ENCODE measurements around the gene CRACR2B.
A peak's percentile ranks its signal among the peaks of the same experiment; 100 is the strongest.

CRACR2B gene

DNA sequence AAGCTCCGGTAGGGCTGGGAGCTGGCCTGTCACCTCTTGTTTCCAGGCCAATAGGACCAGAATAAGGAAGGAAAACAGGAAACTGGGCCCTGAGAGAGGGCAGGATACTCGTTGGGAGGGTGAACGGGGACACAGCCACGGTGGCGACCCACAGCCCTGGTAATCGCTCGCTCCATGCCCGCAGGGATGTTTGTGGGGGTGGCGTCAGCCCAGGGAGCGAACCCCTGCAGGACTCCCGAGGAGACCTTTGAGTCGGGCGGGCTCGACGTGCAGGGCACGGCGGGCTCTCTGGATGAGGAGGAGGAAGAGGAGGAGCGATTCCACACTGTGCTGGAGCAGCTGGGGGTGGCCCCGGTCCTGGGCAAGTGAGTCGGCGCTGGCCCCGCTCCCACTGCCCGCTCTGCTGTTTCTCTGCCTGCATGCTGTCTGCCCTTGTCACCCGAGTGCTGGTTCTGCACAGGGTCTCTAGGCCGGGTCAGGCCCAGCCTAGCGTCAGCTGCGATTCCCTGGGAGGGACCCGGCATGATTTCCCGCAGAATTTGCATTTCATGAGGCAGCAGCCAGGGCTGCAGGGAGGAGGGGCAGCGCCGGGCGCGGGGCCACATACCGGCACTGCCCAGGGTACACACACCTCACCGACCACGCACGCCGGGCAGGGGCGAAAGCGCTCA, 1.6 kb downstream of the CRACR2B start:
- no peak overlapping the region for H3K27ac ChIP-seq (ENCODE audit: low read depth, low read length)

DNA sequence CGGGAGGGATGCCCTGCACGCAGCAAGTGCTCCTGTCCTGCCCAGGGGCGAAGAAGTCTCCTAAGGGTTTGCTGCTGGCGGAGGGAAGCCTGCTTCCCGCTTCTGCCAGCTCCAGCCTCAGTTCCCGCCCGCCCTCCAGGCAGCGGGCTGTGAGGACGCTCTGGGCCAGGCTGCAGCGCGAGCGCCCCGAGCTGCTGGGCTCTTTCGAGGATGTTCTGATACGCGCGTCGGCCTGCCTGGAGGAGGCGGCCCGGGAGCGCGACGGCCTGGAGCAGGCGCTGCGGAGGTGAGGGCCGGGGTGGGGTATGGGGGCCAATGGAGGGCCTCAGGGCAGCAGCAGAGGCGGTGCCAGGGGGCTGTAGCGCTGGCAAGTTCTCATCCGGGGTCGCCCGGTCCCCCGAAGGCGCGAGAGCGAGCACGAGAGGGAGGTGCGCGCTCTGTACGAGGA, 2.2 kb downstream of the CRACR2B start:
- Histone ChIP-seq H3K27me3 (ENCODE audit: low read length) (no peaks in the 10 kb centered on the region), H4K20me1 (ENCODE audit: low read depth, low read length) (no peaks in the 10 kb centered on the region), H3K4me2 (ENCODE audit: low read depth, low read length, poor library complexity, severe bottlenecking) (peak overlapping the region; percentile 50)

More for the DNA sequence above, 1.6 kb downstream of the CRACR2B start:
- 0 out of 2 replicates have a peak, but pooled peaks have one; percentile 73 for TF ChIP-seq EZH2phosphoT487 (conservative IDR thresholded peaks at IDR 0.05; ENCODE audit: low read length)
- TF ChIP-seq, protein P1, sequence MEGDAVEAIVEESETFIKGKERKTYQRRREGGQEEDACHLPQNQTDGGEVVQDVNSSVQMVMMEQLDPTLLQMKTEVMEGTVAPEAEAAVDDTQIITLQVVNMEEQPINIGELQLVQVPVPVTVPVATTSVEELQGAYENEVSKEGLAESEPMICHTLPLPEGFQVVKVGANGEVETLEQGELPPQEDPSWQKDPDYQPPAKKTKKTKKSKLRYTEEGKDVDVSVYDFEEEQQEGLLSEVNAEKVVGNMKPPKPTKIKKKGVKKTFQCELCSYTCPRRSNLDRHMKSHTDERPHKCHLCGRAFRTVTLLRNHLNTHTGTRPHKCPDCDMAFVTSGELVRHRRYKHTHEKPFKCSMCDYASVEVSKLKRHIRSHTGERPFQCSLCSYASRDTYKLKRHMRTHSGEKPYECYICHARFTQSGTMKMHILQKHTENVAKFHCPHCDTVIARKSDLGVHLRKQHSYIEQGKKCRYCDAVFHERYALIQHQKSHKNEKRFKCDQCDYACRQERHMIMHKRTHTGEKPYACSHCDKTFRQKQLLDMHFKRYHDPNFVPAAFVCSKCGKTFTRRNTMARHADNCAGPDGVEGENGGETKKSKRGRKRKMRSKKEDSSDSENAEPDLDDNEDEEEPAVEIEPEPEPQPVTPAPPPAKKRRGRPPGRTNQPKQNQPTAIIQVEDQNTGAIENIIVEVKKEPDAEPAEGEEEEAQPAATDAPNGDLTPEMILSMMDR (IDR thresholded peaks at IDR 0.05; ENCODE audit: insufficient read depth, low read length, poor library complexity, severe bottlenecking) = no peak
- Histone ChIP-seq H4K20me1 (ENCODE audit: low read depth, low read length) (no peaks in the 10 kb centered on the region), H3K79me2 (ENCODE audit: insufficient read depth, low read length) (no peaks in the 10 kb centered on the region), H2AFZ (ENCODE audit: low read depth, low read length, severe bottlenecking) (no peak overlapping the region), H3K36me3 (ENCODE audit: low read length) (no peaks in the 10 kb centered on the region), H3K4me3 (ENCODE audit: insufficient read depth, low read length, poor library complexity, severe bottlenecking) (no peak overlapping the region), H3K9me2 (replicated peaks; ENCODE audit: insufficient read depth, low read length) (no peaks in the 10 kb centered on the region), H3K27me3 (ENCODE audit: low read length) (no peaks in the 10 kb centered on the region), H3K9me3 (ENCODE audit: insufficient read depth, low read length) (no peaks in the 10 kb centered on the region), H3F3A (ENCODE audit: insufficient read depth) (no peaks in the 10 kb centered on the region), H3K4me2 (ENCODE audit: low read depth, low read length, poor library complexity, severe bottlenecking) (peak overlapping the region; percentile 50), H3K9ac (ENCODE audit: low read length) (peak overlapping the region; percentile 1; the same call in 1 of the 2 replicates)

DNA sequence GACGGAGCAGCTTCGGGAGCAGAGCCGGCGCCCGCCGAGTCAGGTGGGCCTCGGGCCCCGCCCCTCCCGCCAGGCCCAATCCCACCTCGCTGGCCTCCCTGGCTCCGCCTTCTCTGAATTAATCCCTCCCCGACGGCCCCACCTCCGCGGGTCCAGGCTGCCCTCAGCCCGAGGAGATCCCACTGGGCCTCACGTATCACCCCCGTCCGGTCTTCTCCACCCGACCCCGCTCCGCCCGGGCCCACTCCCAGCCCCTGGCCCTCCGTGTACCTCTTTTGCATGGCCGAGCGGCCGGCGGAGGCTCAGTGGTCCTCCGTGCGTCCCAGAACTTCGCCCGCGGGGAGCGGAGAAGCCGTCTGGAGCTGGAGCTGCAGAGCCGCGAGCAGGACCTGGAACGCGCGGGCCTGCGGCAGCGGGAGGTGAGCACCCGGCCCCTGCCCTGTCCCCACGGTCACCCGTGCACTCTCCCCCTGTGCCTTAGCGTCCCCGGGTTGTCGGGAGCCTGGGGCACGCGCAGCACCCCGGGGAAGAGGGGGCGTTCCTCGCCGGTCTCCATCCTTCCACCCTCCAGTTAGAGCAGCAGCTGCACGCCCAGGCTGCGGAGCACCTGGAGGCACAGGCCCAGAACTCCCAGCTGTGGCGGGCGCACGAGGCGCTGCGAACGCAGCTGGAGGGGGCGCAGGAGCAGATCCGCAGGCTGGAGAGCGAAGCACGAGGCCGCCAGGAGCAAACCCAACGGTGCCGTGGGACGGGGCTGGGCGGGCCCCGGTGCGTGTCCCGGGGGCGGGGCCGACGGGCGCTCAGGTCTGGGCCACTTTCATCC, 2.8 kb downstream of the CRACR2B start:
- H3K27ac ChIP-seq (ENCODE audit: low read depth, low read length) = no peak overlapping the region
- no peaks in the 10 kb centered on the region for H4K20me1 ChIP-seq (ENCODE audit: low read depth, low read length)
- H3K27me3 ChIP-seq (ENCODE audit: low read length) = no peaks in the 10 kb centered on the region
- no peaks in the 10 kb centered on the region for H3K9me3 ChIP-seq (ENCODE audit: insufficient read depth, low read length)
- H3K9ac ChIP-seq (ENCODE audit: low read length) = peak overlapping the region; percentile 1; the same call in 1 of the 2 replicates
- no peak overlapping the region for H2AFZ ChIP-seq (ENCODE audit: low read depth, low read length, severe bottlenecking)
- H3F3A ChIP-seq (ENCODE audit: insufficient read depth) = no peaks in the 10 kb centered on the region
- H3K9me2 ChIP-seq (replicated peaks; ENCODE audit: insufficient read depth, low read length) = no peaks in the 10 kb centered on the region
- no peaks in the 10 kb centered on the region for H3K79me2 ChIP-seq (ENCODE audit: insufficient read depth, low read length)
- H3K4me2 ChIP-seq (ENCODE audit: low read depth, low read length, poor library complexity, severe bottlenecking) = peak overlapping the region; percentile 50
- TF ChIP-seq, protein P1 (IDR thresholded peaks at IDR 0.05; ENCODE audit: insufficient read depth, low read length, poor library complexity, severe bottlenecking) = no peak
- peak; percentile 94; the same call in 1 of the 2 replicates for TF ChIP-seq EZH2phosphoT487 (conservative IDR thresholded peaks at IDR 0.05; ENCODE audit: low read length)
- no peaks in the 10 kb centered on the region for H3K36me3 ChIP-seq (ENCODE audit: low read length)
- H3K4me3 ChIP-seq (ENCODE audit: insufficient read depth, low read length, poor library complexity, severe bottlenecking) = peak overlapping the region; percentile 24

More for the DNA sequence above, 2.2 kb downstream of the CRACR2B start:
- no peaks in the 10 kb centered on the region for H3F3A ChIP-seq (ENCODE audit: insufficient read depth)
- H2AFZ ChIP-seq (ENCODE audit: low read depth, low read length, severe bottlenecking) = no peak overlapping the region
- H3K9me3 ChIP-seq (ENCODE audit: insufficient read depth, low read length) = no peaks in the 10 kb centered on the region
- H3K4me3 ChIP-seq (ENCODE audit: insufficient read depth, low read length, poor library complexity, severe bottlenecking) = peak overlapping the region; percentile 24
- no peak overlapping the region for H3K27ac ChIP-seq (ENCODE audit: low read depth, low read length)
- no peaks in the 10 kb centered on the region for H3K36me3 ChIP-seq (ENCODE audit: low read length)
- H3K79me2 ChIP-seq (ENCODE audit: insufficient read depth, low read length) = no peaks in the 10 kb centered on the region
- peak overlapping the region; percentile 1; the same call in 1 of the 2 replicates for H3K9ac ChIP-seq (ENCODE audit: low read length)
- no peak; the same call in 1 of the 2 replicates for TF ChIP-seq EZH2phosphoT487 (conservative IDR thresholded peaks at IDR 0.05; ENCODE audit: low read length)
- TF ChIP-seq, protein P1 (IDR thresholded peaks at IDR 0.05; ENCODE audit: insufficient read depth, low read length, poor library complexity, severe bottlenecking) = no peak
- H3K9me2 ChIP-seq (replicated peaks; ENCODE audit: insufficient read depth, low read length) = no peaks in the 10 kb centered on the region
